Lower leg skin (tissue), 4 donors: ENCODE results near the gene SYT2. TPM values are rescaled to one million over a fixed set of nuclear protein-coding genes. Genes with fewer than 3 reads are reported as not detected.

Experiments
- DNase-seq, 2 donors: peaks; one replicate each; pipeline ENCODE4 v3.0.0-alpha.2; 2019; ENCODE audit warnings: low spot score in 2 of 2
- H3K4me3 ChIP-seq: fragments of 200-600 bp; sonication (generic); 2 replicates; pipeline ENCODE4 v1.5.1; 2017; ENCODE audit warnings: mild to moderate bottlenecking, low read depth; ENCODE audit not compliant: poor library complexity, severe bottlenecking
- POLR2A ChIP-seq, 2 donors: fragments of 450-650 bp; IDR thresholded peaks; one replicate each; pipeline ENCODE4 v1.6.1; 2016 to 2017; ENCODE audit warnings: antibody characterized with exemption in 2 of 2, mild to moderate bottlenecking in 1 of 2, moderate library complexity in 1 of 2
- WGBS, 2 donors: methylation state at CpG; one replicate each; pipeline ENCODE4 v1.1.5; 2018; 5-methylcytosine and 5-hydroxymethylcytosine counted together
- intact Hi-C: fragments of 100-400 bp; cut with DNase I; formaldehyde crosslinking; loops from one replicate; pipeline ENCODE4 v1.15.0; 2023; ENCODE audit warnings: low total_unique reads
- total RNA-seq, 4 donors: library from RNA; depleted of rRNA; stranded (reverse); fragments of >200 nt; gene quantifications; one replicate each; pipeline ENCODE4 v1.1.0, GENCODE V29; 2016
- TF ChIP-seq, protein P1 (sequence below), 3 donors: fragments of 450-650 bp; IDR thresholded peaks; one replicate each; pipeline ENCODE4 v1.5.1; 2016; ENCODE audit warnings: antibody characterized with exemption in 3 of 3, mild to moderate bottlenecking in 3 of 3, moderate library complexity in 2 of 3

Gene SYT2
- total RNA-seq, 4 donors from 2014 or later = not detected

DNA sequence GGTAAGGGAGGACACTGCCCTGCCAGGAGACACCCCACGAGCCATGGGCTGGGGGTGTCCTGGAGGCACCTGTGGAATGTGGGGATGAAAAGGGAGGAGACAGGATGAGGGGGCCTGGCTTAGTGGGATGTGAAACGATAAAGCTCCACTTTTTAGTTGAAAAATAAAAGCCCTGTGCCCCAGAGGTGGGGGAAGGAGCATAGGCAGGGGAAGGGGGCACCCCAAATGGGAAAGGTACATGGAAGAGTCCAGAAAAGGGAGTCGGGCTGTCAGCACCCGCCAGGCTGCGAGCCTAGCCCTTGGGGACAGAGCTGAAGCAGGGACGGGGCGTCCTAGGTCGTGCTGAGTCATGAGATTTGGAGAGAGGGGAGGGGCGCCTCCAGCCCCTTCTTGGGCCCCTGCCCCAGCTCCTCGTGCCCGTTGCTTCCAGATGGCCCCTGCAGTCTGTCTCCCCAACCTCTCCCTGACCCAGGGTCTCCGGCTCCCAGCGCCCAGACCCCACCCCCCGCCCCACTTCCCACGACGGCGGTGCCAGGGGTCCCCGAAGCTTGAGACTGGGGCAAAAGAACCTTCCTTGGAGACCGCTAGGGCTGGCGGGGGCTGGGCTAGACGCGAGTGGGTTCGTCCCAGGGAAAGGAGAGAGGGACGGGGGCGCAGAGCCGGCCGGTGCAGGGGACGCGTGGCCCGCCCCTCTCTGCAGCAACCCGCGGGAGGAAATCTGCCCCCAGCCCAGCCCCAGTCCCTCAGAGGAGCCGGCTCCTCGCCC is 795 bp downstream of the SYT2 start:
- TF ChIP-seq POLR2A (IDR thresholded peaks at IDR 0.05) = no peak
- TF ChIP-seq, protein P1, sequence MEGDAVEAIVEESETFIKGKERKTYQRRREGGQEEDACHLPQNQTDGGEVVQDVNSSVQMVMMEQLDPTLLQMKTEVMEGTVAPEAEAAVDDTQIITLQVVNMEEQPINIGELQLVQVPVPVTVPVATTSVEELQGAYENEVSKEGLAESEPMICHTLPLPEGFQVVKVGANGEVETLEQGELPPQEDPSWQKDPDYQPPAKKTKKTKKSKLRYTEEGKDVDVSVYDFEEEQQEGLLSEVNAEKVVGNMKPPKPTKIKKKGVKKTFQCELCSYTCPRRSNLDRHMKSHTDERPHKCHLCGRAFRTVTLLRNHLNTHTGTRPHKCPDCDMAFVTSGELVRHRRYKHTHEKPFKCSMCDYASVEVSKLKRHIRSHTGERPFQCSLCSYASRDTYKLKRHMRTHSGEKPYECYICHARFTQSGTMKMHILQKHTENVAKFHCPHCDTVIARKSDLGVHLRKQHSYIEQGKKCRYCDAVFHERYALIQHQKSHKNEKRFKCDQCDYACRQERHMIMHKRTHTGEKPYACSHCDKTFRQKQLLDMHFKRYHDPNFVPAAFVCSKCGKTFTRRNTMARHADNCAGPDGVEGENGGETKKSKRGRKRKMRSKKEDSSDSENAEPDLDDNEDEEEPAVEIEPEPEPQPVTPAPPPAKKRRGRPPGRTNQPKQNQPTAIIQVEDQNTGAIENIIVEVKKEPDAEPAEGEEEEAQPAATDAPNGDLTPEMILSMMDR (IDR thresholded peaks at IDR 0.05) = no peak
- intact Hi-C loops = loop anchor here (10.0 kb wide), 1 partner anchor 525 kb away; no protein-coding TSS in a partner anchor
- 1 to 4% methylated on average over 14 to 18 of the region's 34 CpGs for WGBS, 2 donors
- H3K4me3 ChIP-seq = no peak overlapping the region
- peak in 1 of 2 donors; percentile 68 for DNase-seq

DNA sequence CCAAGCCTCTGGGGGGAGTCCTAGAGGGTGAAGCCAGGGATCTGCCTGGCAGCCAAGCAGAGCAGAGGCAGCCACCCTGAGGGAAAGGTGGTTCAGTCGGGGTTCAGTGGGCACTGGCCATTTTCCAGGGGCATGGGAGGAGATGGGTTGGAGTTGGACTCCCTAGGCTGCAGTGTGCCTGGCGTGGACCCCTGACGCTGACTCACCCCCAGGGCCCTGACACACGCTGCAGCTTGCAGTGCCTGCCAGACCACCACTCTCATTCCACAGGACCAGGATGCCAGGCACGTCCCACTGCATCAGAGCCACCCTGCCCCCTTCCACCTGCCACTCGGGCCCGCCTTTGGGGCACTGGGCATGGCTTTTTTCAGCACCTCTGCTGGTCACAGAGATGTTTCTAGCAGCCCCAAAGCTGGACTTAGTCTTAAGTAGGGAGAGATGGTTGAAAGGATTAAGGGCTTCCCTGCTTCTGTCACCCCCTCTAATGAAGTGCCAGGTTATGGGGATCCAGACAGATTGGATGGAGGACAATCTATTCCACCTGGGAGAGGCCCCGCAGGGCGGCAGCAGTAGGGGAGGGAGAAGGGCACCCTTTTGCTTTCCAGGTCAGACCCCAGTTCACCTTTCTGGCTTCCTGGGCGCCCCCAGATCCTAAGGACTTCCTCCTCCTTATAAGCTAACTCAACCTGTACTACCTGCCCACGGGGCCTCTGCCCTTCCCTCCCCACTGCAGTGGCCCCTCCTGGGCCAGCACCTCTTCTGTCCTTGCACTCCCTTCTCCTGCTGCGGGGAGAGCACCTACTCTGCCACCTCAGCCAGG is 1.6 kb downstream of the SYT2 start:
- WGBS, 2 donors = 45 to 46% methylated on average over 12 of the region's 12 CpGs
- DNase-seq = peak in 1 of 2 donors; percentile 76
- intact Hi-C loops = no loop called here
- no peak overlapping the region for H3K4me3 ChIP-seq
- no peak for TF ChIP-seq POLR2A (IDR thresholded peaks at IDR 0.05)
- TF ChIP-seq, protein P1 (IDR thresholded peaks at IDR 0.05) = no peak

DNA sequence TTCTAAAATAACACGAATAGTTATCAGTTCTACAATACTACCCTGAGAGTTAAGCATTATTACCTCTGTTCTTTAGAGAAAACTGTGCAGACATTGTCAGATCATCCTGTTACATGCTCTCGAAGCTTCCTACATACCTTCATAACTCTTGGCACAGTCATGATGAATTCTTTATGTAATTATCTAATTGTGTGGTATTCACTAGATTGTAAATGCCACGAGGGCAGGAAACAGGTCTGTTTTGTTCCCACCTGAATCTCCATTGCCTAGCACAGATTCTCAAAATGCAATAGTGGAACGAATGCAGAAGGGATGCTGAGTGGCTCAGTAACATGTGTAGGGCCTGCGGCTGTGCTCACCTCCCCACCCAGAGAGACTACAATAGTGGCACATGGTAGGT is 3.4 kb downstream of the SYT2 start:
- 64 to 68% methylated on average over 5 of the region's 5 CpGs for WGBS, 2 donors
- no peak overlapping the region for H3K4me3 ChIP-seq
- no peak for TF ChIP-seq POLR2A (IDR thresholded peaks at IDR 0.05)
- TF ChIP-seq, protein P1 (IDR thresholded peaks at IDR 0.05) = no peak
- intact Hi-C loops = no loop called here
- DNase-seq = no peak

DNA sequence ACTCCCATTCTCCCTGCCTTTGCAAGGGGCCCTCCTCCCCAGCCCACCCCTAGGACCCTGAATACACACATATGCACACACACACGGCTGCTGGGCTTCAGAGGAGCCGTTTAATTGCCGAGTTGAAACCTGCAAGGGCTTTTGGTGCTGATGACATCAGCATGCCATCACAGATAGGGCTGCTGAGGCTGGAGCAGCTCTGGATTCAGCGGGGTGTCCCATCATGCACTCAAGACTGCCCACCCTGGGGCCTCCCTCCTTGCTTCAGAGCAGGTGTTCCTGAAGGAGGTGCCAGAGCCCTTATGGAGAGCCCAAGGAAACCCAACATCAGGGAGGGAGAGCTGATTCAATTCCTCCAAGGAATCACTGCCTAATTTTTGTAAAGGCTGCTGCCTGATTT is 5.7 kb downstream of the SYT2 start:
- no peak overlapping the region for H3K4me3 ChIP-seq
- WGBS, 2 donors = 56 to 62% methylated on average over 4 of the region's 4 CpGs
- no peak for DNase-seq
- no peak for TF ChIP-seq POLR2A (IDR thresholded peaks at IDR 0.05)
- TF ChIP-seq, protein P1 (IDR thresholded peaks at IDR 0.05) = no peak
- intact Hi-C loops = no loop called here

DNA sequence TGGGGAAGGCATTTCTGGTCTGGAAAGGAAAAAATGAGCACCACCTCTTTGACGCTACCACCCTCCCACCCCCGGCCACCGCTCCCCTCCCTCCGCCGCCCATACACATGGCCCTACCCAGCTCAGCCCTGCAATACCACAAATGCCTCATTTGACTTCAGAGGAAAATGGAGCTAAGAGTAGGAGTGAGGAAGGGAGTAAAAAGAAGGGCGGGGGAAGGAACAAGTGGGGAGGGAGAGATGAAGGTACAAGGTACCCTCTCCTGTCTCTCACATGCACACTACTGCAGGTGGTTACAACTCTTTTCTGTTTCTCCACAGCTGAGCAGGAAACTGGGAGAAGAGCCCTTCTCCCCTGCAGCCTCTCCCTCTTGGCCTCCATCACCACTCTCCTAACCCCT is 7.1 kb downstream of the SYT2 start:
- 56 to 65% methylated on average over 6 of the region's 6 CpGs for WGBS, 2 donors
- intact Hi-C loops = no loop called here
- TF ChIP-seq, protein P1 (IDR thresholded peaks at IDR 0.05) = no peak
- no peak for TF ChIP-seq POLR2A (IDR thresholded peaks at IDR 0.05)
- H3K4me3 ChIP-seq = no peak overlapping the region
- no peak for DNase-seq
